Ovary (tissue), 3 donors: Measurements from ENCODE around the gene SPCS1.

Source experiments
- POLR2A ChIP-seq: fragments of 450-650 bp; IDR thresholded peaks from one replicate; pipeline ENCODE4 v1.6.1; 2017; ENCODE audit warnings: antibody characterized with exemption, mild to moderate bottlenecking, moderate library complexity
- TF ChIP-seq, protein P1 (sequence below), 3 donors: fragments of 450-650 bp in 2 of 3; fragments of 200-600 bp in 1 of 3; IDR thresholded peaks; one replicate each; pipeline versions ENCODE4 v1.5.1 to v1.8.0; 2016 to 2022; ENCODE audit warnings: antibody characterized with exemption in 3 of 3, mild to moderate bottlenecking in 1 of 3
- donor health status: DM: no; HTN: no; CAD: no.

- no peak for TF ChIP-seq POLR2A
- TF ChIP-seq, protein P1, sequence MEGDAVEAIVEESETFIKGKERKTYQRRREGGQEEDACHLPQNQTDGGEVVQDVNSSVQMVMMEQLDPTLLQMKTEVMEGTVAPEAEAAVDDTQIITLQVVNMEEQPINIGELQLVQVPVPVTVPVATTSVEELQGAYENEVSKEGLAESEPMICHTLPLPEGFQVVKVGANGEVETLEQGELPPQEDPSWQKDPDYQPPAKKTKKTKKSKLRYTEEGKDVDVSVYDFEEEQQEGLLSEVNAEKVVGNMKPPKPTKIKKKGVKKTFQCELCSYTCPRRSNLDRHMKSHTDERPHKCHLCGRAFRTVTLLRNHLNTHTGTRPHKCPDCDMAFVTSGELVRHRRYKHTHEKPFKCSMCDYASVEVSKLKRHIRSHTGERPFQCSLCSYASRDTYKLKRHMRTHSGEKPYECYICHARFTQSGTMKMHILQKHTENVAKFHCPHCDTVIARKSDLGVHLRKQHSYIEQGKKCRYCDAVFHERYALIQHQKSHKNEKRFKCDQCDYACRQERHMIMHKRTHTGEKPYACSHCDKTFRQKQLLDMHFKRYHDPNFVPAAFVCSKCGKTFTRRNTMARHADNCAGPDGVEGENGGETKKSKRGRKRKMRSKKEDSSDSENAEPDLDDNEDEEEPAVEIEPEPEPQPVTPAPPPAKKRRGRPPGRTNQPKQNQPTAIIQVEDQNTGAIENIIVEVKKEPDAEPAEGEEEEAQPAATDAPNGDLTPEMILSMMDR (IDR thresholded peaks at IDR 0.05) = no peak
These were observed 37.8 kb downstream of the SPCS1 start for GRCh38 chr3:52743721-52744120.
